Measurements from ENCODE around the gene GALNT18. TPM values are rescaled to one million over a fixed set of nuclear protein-coding genes. Genes with fewer than 3 reads are reported as not detected.

The GALNT18 gene
- total RNA-seq, 1 donor from 2014 or later, result 22.1 TPM

GRCh38 chr11:11545285-11546275 is 76.2 kb downstream of the GALNT18 start:
- intact Hi-C loops (cut with DNase I), result no loop called here
- H3K4me3 ChIP-seq, result no peak overlapping the region
- no peaks in the 10 kb centered on the region for H3K36me3 ChIP-seq
- H3K4me1 ChIP-seq, result no peaks in the 10 kb centered on the region
- H3K27ac ChIP-seq, result no peak overlapping the region
- H3K27me3 ChIP-seq, result no peaks in the 10 kb centered on the region
- TF ChIP-seq POLR2A (IDR thresholded peaks at IDR 0.05) (no peak), POLR2AphosphoS5 (IDR thresholded peaks at IDR 0.05; ENCODE audit: insufficient read depth in 1 of 2, low read depth in 1 of 2) (no peak), CTCF (IDR thresholded peaks at IDR 0.05) (no peak)
- H3K9me3 ChIP-seq, result no peaks in the 10 kb centered on the region
- no peak for DNase-seq (ENCODE audit: extremely low spot score in 2 of 2)

- Histone ChIP-seq H3K4me3 (no peak overlapping the region), H3K27me3 (no peaks in the 10 kb centered on the region), H3K36me3 (no peaks in the 10 kb centered on the region), H3K9me3 (no peaks in the 10 kb centered on the region), H3K4me1 (peaks cover 7% of the 10 kb centered on the region), H3K27ac (no peak overlapping the region)
- TF ChIP-seq POLR2A (IDR thresholded peaks at IDR 0.05) (no peak), CTCF (IDR thresholded peaks at IDR 0.05) (no peak), POLR2AphosphoS5 (IDR thresholded peaks at IDR 0.05; ENCODE audit: insufficient read depth in 1 of 2, low read depth in 1 of 2) (no peak)
- no peak for DNase-seq (ENCODE audit: extremely low spot score in 2 of 2)
- intact Hi-C loops (cut with DNase I), result no loop called here
These were observed 78.1 kb downstream of the GALNT18 start for GRCh38 chr11:11543656-11544055.

- H3K4me1 ChIP-seq, result peaks cover 38% of the 10 kb centered on the region
These were observed 81.6 kb downstream of the GALNT18 start for GRCh38 chr11:11540157-11540556.

GRCh38 chr11:11538277-11538960 is 83.4 kb downstream of the GALNT18 start:
- Histone ChIP-seq H3K4me1 (peaks cover 44% of the 10 kb centered on the region), H3K4me3 (no peak overlapping the region), H3K36me3 (no peaks in the 10 kb centered on the region), H3K9me3 (no peaks in the 10 kb centered on the region), H3K27me3 (no peaks in the 10 kb centered on the region), H3K27ac (no peak overlapping the region)
- no peak for DNase-seq (ENCODE audit: extremely low spot score in 2 of 2)
- intact Hi-C loops (cut with DNase I), result no loop called here
- TF ChIP-seq CTCF (IDR thresholded peaks at IDR 0.05), result no peak
- TF ChIP-seq POLR2AphosphoS5 (IDR thresholded peaks at IDR 0.05; ENCODE audit: insufficient read depth in 1 of 2, low read depth in 1 of 2), result no peak
- no peak for TF ChIP-seq POLR2A (IDR thresholded peaks at IDR 0.05)

More at GRCh38 chr11:11540157-11540556, 81.6 kb downstream of the GALNT18 start:
- no peaks in the 10 kb centered on the region for H3K9me3 ChIP-seq
- H3K27ac ChIP-seq, result no peak overlapping the region
- no peaks in the 10 kb centered on the region for H3K27me3 ChIP-seq
- no peak for DNase-seq (ENCODE audit: extremely low spot score in 2 of 2)
- no peaks in the 10 kb centered on the region for H3K36me3 ChIP-seq
- intact Hi-C loops (cut with DNase I), result no loop called here
- no peak overlapping the region for H3K4me3 ChIP-seq
- TF ChIP-seq POLR2A (IDR thresholded peaks at IDR 0.05), result no peak
- TF ChIP-seq CTCF (IDR thresholded peaks at IDR 0.05), result no peak
- TF ChIP-seq POLR2AphosphoS5 (IDR thresholded peaks at IDR 0.05; ENCODE audit: insufficient read depth in 1 of 2, low read depth in 1 of 2), result no peak
